ENCODE measurements around the gene UGT3A1. TPM values are rescaled to one million over a fixed set of nuclear protein-coding genes. Genes with fewer than 3 reads are reported as not detected.
"Not testable (repeated sequence)": the region's sequence is repeated elsewhere in the genome, so short reads cannot be mapped to it uniquely, and the experiment has no call there.

UGT3A1 gene
- total RNA-seq, 1 donor from 2014 or later, result not detected

DNA sequence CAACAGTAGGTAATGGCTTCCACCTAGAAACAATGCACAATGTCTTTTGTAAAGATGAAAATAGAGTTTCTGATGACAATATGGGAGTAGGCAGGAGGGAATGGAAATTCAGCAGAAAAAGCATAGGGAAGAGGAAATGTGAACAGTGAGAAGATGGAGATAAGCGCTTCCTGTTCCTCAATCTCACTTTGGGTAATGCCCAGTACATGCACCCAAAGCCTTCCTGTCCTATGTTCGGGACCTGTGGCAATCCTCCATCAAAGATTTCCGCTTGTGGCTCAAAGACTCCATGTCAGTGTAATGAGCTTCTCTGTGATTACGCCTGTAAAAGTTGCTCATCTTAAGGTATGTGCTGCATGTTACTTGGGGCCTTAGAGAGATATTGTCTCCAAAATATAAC lies 2.7 kb downstream of the UGT3A1 start:
- intact Hi-C loops (cut with DNase I), result no loop called here
- TF ChIP-seq POLR2A (IDR thresholded peaks at IDR 0.05) (no peak), POLR2AphosphoS5 (IDR thresholded peaks at IDR 0.05; ENCODE audit: insufficient read depth in 1 of 2, low read depth in 1 of 2) (no peak), CTCF (IDR thresholded peaks at IDR 0.05) (no peak)
- H3K4me1 ChIP-seq, result no peaks in the 10 kb centered on the region

GRCh38 chr5:35987776-35988175 lies 3.4 kb downstream of the UGT3A1 start:
- intact Hi-C loops (cut with DNase I), result no loop called here
- H3K4me1 ChIP-seq, result no peaks in the 10 kb centered on the region
- DNase-seq (ENCODE audit: extremely low spot score in 2 of 2), result no peak
- H3K27me3 ChIP-seq, result no peaks in the 10 kb centered on the region
- no peak overlapping the region for H3K4me3 ChIP-seq
- H3K36me3 ChIP-seq, result no peaks in the 10 kb centered on the region
- no peaks in the 10 kb centered on the region for H3K9me3 ChIP-seq
- no peak overlapping the region for H3K27ac ChIP-seq
- TF ChIP-seq POLR2A (IDR thresholded peaks at IDR 0.05) (no peak), POLR2AphosphoS5 (IDR thresholded peaks at IDR 0.05; ENCODE audit: insufficient read depth in 1 of 2, low read depth in 1 of 2) (no peak), CTCF (IDR thresholded peaks at IDR 0.05) (no peak)

More for the DNA sequence above, 2.7 kb downstream of the UGT3A1 start:
- no peaks in the 10 kb centered on the region for H3K27me3 ChIP-seq
- H3K36me3 ChIP-seq, result no peaks in the 10 kb centered on the region
- no peak for DNase-seq (ENCODE audit: extremely low spot score in 2 of 2)
- H3K4me3 ChIP-seq, result no peak overlapping the region
- no peak overlapping the region for H3K27ac ChIP-seq
- H3K9me3 ChIP-seq, result no peaks in the 10 kb centered on the region

DNA sequence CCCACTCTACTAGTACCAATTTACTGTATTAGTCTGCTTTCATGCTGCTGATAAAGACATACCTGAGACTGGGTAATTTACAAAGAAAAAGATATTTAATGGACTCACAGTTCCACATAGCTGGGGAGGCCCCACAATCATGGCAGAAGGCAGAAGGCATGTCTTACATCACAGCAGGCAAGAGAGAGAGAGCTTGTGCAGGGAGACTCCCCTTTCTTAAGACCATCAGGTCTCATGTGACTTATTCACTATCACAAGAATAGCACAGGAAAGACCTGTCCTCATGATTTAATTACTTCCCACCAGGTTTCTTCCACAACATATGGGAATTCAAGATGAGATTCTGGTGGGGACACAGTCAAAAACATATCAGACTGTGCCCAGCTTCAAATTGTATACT lies 11.5 kb downstream of the UGT3A1 start:
- no peak for TF ChIP-seq POLR2A (IDR thresholded peaks at IDR 0.05)
- no peak for TF ChIP-seq CTCF (IDR thresholded peaks at IDR 0.05)
- no peak for TF ChIP-seq POLR2AphosphoS5 (IDR thresholded peaks at IDR 0.05; ENCODE audit: insufficient read depth in 1 of 2, low read depth in 1 of 2)
- Histone ChIP-seq H3K27ac (no peak overlapping the region), H3K27me3 (no peaks in the 10 kb centered on the region), H3K36me3 (no peaks in the 10 kb centered on the region), H3K4me3 (no peak overlapping the region), H3K4me1 (no peaks in the 10 kb centered on the region), H3K9me3 (no peaks in the 10 kb centered on the region)
- intact Hi-C loops (cut with DNase I), result no loop called here
- DNase-seq (ENCODE audit: extremely low spot score in 2 of 2), result no peak

DNA sequence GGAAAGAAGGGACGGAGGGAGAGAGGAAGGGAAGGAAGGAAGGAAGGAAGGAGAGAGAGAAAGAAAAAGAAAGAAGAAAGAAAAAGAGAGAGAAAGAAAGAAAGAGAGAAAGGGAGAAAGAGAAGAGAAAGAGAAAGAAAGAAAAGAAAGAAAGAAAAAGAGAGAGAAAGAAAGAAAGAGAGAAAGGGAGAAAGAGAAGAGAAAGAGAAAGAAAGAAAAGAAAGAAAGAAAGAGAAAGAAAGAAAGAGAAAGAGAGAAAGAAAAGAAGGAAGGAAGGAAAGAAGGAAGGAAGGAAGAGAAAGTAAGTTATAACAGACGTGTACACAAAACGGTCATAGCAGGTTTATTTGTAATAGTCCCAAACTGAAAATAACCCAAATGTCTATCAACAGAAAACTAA lies 14.3 kb downstream of the UGT3A1 start:
- H3K4me1 ChIP-seq; H3K27me3 ChIP-seq; H3K36me3 ChIP-seq; H3K27ac ChIP-seq; H3K9me3 ChIP-seq; H3K4me3 ChIP-seq; DNase-seq (ENCODE audit: extremely low spot score in 2 of 2); intact Hi-C loops (cut with DNase I): not testable (repeated sequence)

GRCh38 chr5:35974570-35974969 lies 16.6 kb downstream of the UGT3A1 start:
- no peaks in the 10 kb centered on the region for H3K36me3 ChIP-seq
- H3K4me1 ChIP-seq, result no peaks in the 10 kb centered on the region
- no peak for TF ChIP-seq CTCF (IDR thresholded peaks at IDR 0.05)
- no peak for TF ChIP-seq POLR2A (IDR thresholded peaks at IDR 0.05)
- no peak for TF ChIP-seq POLR2AphosphoS5 (IDR thresholded peaks at IDR 0.05; ENCODE audit: insufficient read depth in 1 of 2, low read depth in 1 of 2)
- H3K9me3 ChIP-seq, result no peaks in the 10 kb centered on the region
- DNase-seq (ENCODE audit: extremely low spot score in 2 of 2), result no peak
- intact Hi-C loops (cut with DNase I), result no loop called here
- H3K27me3 ChIP-seq, result no peaks in the 10 kb centered on the region
- no peak overlapping the region for H3K27ac ChIP-seq
- H3K4me3 ChIP-seq, result no peak overlapping the region

DNA sequence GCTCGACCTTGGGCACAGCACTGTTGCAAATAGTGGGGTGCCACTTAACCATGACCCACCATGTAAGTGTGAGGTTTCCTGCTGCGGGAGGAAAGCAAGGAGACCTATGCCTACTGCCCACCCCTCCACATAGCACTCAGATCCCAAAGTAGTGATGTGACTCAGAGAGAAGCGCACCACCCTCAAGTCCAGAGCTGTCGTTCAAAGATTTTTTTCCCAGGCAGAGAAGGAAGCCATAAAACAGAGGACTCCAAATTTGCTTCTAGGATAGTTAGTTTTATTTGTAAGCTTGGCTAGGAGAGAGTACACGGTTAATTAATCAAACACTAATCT lies 19.3 kb downstream of the UGT3A1 start:
- intact Hi-C loops (cut with DNase I), result no loop called here
- Histone ChIP-seq H3K27me3 (no peaks in the 10 kb centered on the region), H3K27ac (no peak overlapping the region), H3K36me3 (no peaks in the 10 kb centered on the region), H3K4me3 (no peak overlapping the region), H3K9me3 (no peaks in the 10 kb centered on the region), H3K4me1 (no peaks in the 10 kb centered on the region)
- no peak for DNase-seq (ENCODE audit: extremely low spot score in 2 of 2)
- TF ChIP-seq CTCF (IDR thresholded peaks at IDR 0.05) (no peak), POLR2A (IDR thresholded peaks at IDR 0.05) (no peak), POLR2AphosphoS5 (IDR thresholded peaks at IDR 0.05; ENCODE audit: insufficient read depth in 1 of 2, low read depth in 1 of 2) (no peak)

All from vagina (tissue), 2 donors.